Karpas-422 (cell line): ENCODE measurements around the gene UBASH3B. TPM values are rescaled to one million over a fixed set of nuclear protein-coding genes. Genes with fewer than 3 reads are reported as not detected.
A peak's percentile ranks its signal among the peaks of the same experiment; 100 is the strongest.

Source experiments
- DNase-seq: peaks from one replicate; pipeline ENCODE4 v3.0.0-alpha.2; 2015
- H2AFZ ChIP-seq: fragments of 200-600 bp; sonication (generic); 2 replicates; pipeline ENCODE4 v1.6.1; 2014; ENCODE audit warnings: antibody characterized with exemption, low read length, mixed read lengths
- H3K27ac ChIP-seq: fragments of 200-600 bp; sonication (generic); 2 replicates; pipeline ENCODE4 v1.5.1; 2014; ENCODE audit warnings: mild to moderate bottlenecking, low read length, moderate library complexity
- H3K27me3 ChIP-seq: fragments of 200-600 bp; sonication (generic); 2 replicates; pipeline ENCODE4 v1.6.1; 2014; ENCODE audit warnings: low read length, mixed read lengths
- H3K36me3 ChIP-seq: fragments of 200-600 bp; sonication (generic); 2 replicates; pipeline ENCODE4 v1.6.1; 2014; ENCODE audit warnings: low read length, mixed read lengths; ENCODE audit not compliant: insufficient read depth
- H3K4me1 ChIP-seq: fragments of 200-600 bp; sonication (generic); 2 replicates; pipeline ENCODE4 v1.6.1; 2014; ENCODE audit warnings: mild to moderate bottlenecking, low read length, mixed read lengths
- H3K4me2 ChIP-seq: fragments of 200-600 bp; sonication (generic); 2 replicates; pipeline ENCODE4 v1.6.1; 2014; ENCODE audit warnings: low read length, low read depth, mild to moderate bottlenecking; ENCODE audit not compliant: poor library complexity, severe bottlenecking
- H3K4me3 ChIP-seq: fragments of 200-600 bp; sonication (generic); 2 replicates; pipeline ENCODE4 v1.5.1; 2014; ENCODE audit warnings: mild to moderate bottlenecking, antibody characterized with exemption, low read length, mixed read lengths
- H3K79me2 ChIP-seq: fragments of 200-600 bp; sonication (generic); 2 replicates; pipeline ENCODE4 v1.6.1; 2014; ENCODE audit warnings: mild to moderate bottlenecking, low read length, mixed read lengths
- H3K9ac ChIP-seq: fragments of 200-600 bp; sonication (generic); 2 replicates; pipeline ENCODE4 v1.6.0; 2014; ENCODE audit warnings: low read length
- H3K9me2 ChIP-seq: fragments of 200-600 bp; sonication (generic), shearing (Covaris generic); replicated peaks from 2 replicates; pipeline ENCODE4 v1.6.0; 2014; ENCODE audit warnings: mild to moderate bottlenecking, low read length, moderate library complexity; ENCODE audit not compliant: insufficient read depth
- H3K9me3 ChIP-seq: fragments of 300-700, 200-600 bp; sonication (generic); 2 replicates; pipeline ENCODE4 v1.6.1; 2014; ENCODE audit warnings: low read length, mixed read lengths
- H4K20me1 ChIP-seq: fragments of 200-600 bp; sonication (generic); 2 replicates; pipeline ENCODE4 v1.6.1; 2014; ENCODE audit warnings: mild to moderate bottlenecking, antibody characterized with exemption, low read length, low read depth; ENCODE audit not compliant: insufficient read depth
- total RNA-seq: library from RNA; depleted of rRNA; stranded (reverse); fragments of >200 nt; shearing (Covaris generic); gene quantifications from 2 replicates; pipeline ENCODE4 v1.2.3, GENCODE V29; 2014; ENCODE audit warnings: low replicate concordance

Gene UBASH3B
- total RNA-seq, 1 experiment from 2014 or later: 9.0 TPM

DNA sequence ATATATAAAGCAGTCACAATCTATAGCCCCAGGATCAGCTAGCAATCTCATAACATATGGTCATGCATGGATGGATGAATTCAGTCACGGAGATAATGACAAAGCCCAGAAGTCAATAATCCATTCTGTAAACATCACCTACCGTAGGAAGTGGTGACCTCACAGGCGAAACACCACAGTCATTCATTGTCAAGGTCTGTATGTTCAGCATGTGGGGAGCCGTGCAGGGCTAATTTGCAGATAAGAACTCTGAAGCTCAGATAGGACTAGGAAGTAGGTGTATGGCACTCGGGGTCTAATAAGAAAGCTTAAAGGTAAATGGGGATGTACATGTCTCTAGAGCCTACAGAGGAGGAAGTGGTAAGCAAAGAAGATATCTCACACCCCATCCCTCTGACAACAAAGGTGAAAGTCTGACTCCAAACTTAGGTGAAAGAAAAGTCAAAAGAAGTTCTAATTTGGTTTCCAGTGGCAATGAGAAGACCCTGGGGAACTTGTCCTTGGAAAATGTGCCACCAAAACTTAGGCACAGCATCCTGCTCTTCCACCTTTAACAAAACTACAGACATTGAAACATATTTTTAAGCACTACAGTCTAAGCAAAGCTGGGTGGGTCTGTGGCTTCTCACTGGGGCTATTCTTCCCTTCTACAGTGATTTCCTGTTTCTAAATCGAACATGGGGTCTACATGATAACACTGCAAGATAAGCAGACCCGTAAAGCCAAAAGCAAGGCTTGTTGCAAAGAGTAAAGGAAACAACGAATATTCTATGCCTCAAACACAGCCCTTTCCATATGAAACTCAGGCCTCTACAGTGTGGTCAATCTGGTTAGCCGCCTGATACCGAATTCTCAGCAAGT lies 188.0 kb downstream of the UBASH3B start:
- no peak overlapping the region for H2AFZ ChIP-seq
- H4K20me1 ChIP-seq: no peaks in the 10 kb centered on the region
- peak; percentile 51 for DNase-seq
- H3K4me2 ChIP-seq: no peak overlapping the region
- H3K36me3 ChIP-seq: no peaks in the 10 kb centered on the region
- no peaks in the 10 kb centered on the region for H3K9me3 ChIP-seq
- no peak overlapping the region for H3K27ac ChIP-seq
- no peak overlapping the region for H3K9ac ChIP-seq
- peaks cover 9% of the 10 kb centered on the region for H3K4me1 ChIP-seq
- H3K9me2 ChIP-seq: no peaks in the 10 kb centered on the region
- no peaks in the 10 kb centered on the region for H3K27me3 ChIP-seq
- no peak overlapping the region for H3K4me3 ChIP-seq
- no peaks in the 10 kb centered on the region for H3K79me2 ChIP-seq

- no peak for DNase-seq
- no peak overlapping the region for H3K27ac ChIP-seq
- no peak overlapping the region for H2AFZ ChIP-seq
- H3K36me3 ChIP-seq: no peaks in the 10 kb centered on the region
- no peaks in the 10 kb centered on the region for H3K27me3 ChIP-seq
- H3K4me3 ChIP-seq: no peak overlapping the region
- H3K4me1 ChIP-seq: peaks cover 21% of the 10 kb centered on the region
- H3K9me3 ChIP-seq: no peaks in the 10 kb centered on the region
- no peak overlapping the region for H3K4me2 ChIP-seq
- H3K9ac ChIP-seq: no peak overlapping the region
- H4K20me1 ChIP-seq: no peaks in the 10 kb centered on the region
- no peaks in the 10 kb centered on the region for H3K79me2 ChIP-seq
- no peaks in the 10 kb centered on the region for H3K9me2 ChIP-seq
Measured at GRCh38 chr11:122847466-122847865, 191.9 kb downstream of the UBASH3B start.

- no peak for DNase-seq
- no peak overlapping the region for H3K4me3 ChIP-seq
- H3K27me3 ChIP-seq: no peaks in the 10 kb centered on the region
- no peaks in the 10 kb centered on the region for H3K36me3 ChIP-seq
- H3K9ac ChIP-seq: no peak overlapping the region
- H3K79me2 ChIP-seq: no peaks in the 10 kb centered on the region
- H3K9me3 ChIP-seq: no peaks in the 10 kb centered on the region
- H3K27ac ChIP-seq: no peak overlapping the region
- no peak overlapping the region for H3K4me2 ChIP-seq
- H4K20me1 ChIP-seq: no peaks in the 10 kb centered on the region
- peaks cover 22% of the 10 kb centered on the region for H3K4me1 ChIP-seq
- no peaks in the 10 kb centered on the region for H3K9me2 ChIP-seq
- H2AFZ ChIP-seq: no peak overlapping the region
Measured at GRCh38 chr11:122848186-122848585, 192.7 kb downstream of the UBASH3B start.

DNA sequence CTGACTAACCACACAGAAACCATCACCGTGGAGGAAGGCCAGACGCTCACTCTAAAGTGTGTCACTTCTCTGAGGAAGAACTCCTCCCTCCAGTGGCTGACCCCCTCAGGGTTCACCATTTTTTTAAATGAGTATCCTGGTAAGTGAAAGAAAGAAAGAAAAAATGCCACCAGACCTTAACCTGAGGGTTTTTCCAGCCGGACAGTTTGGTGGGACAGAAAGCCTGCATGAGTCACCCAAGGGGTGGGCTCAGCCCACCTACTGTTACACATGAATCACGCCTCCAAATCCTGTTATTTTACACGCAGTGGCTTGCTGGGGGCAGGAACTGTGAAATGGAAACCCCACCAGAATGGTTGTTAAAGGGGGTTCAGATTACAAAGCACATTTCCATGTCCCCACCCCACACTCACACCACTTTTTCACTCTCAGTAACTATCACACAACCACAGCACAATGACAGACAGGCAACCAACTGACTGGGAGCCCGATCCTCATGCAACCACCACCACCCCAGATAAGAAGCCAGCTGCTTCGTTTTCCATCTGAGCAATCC lies 194.6 kb downstream of the UBASH3B start:
- H3K4me2 ChIP-seq: no peak overlapping the region
- H3K4me1 ChIP-seq: peaks cover 16% of the 10 kb centered on the region

DNA sequence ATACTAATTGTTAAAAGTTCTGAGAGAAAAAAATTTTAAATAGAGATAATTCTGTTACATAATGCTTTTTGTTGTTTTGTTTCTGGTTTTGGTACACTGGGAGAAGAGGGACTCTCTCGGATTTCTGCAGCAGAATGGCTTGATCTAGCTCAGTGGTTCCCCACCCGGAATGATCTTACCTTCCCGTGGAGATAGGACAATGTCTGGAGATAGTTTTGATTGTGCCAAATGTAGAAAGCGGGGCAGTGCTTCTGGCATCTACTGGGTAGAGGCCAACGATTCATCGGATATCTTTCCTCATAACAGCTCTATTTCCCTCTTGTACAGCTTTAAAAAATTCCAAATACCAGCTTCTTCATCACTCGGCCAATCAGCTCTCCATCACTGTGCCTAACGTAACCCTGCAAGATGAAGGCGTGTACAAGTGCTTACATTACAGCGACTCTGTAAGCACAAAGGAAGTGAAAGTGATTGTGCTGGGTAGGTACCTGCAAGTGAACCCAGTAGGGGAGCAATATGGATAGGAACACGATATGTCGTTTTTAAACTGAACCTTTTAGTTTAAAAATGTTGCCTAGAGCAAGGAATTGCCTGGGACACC lies 195.9 kb downstream of the UBASH3B start:
- no peaks in the 10 kb centered on the region for H4K20me1 ChIP-seq
- H2AFZ ChIP-seq: peak overlapping the region; percentile 18; the same call in 1 of the 2 replicates
- peak; percentile 69 for DNase-seq
- H3K4me3 ChIP-seq: peak overlapping the region; percentile 39; the same call in 1 of the 2 replicates
- H3K4me1 ChIP-seq: peaks cover 16% of the 10 kb centered on the region
- H3K9me2 ChIP-seq: no peaks in the 10 kb centered on the region
- H3K36me3 ChIP-seq: no peaks in the 10 kb centered on the region
- H3K27ac ChIP-seq: no peak overlapping the region
- no peaks in the 10 kb centered on the region for H3K79me2 ChIP-seq
- no peaks in the 10 kb centered on the region for H3K9me3 ChIP-seq
- peak overlapping the region; percentile 70 for H3K4me2 ChIP-seq
- H3K27me3 ChIP-seq: no peaks in the 10 kb centered on the region
- peak overlapping the region; percentile 28; the same call in 1 of the 2 replicates for H3K9ac ChIP-seq

More for the DNA sequence above, 194.6 kb downstream of the UBASH3B start:
- Histone ChIP-seq H3K9ac (no peak overlapping the region), H3K9me3 (no peaks in the 10 kb centered on the region), H3K27ac (no peak overlapping the region), H3K36me3 (no peaks in the 10 kb centered on the region), H2AFZ (no peak overlapping the region), H3K27me3 (no peaks in the 10 kb centered on the region), H3K79me2 (no peaks in the 10 kb centered on the region), H3K4me3 (no peak overlapping the region), H3K9me2 (no peaks in the 10 kb centered on the region), H4K20me1 (no peaks in the 10 kb centered on the region)
- DNase-seq: no peak

- Histone ChIP-seq H3K9ac (peak overlapping the region; percentile 28), H3K4me1 (peaks cover 16% of the 10 kb centered on the region), H3K36me3 (no peaks in the 10 kb centered on the region), H3K9me2 (no peaks in the 10 kb centered on the region), H4K20me1 (no peaks in the 10 kb centered on the region), H3K4me3 (peak overlapping the region; percentile 39; the same call in 1 of the 2 replicates), H3K79me2 (no peaks in the 10 kb centered on the region), H3K27me3 (no peaks in the 10 kb centered on the region), H3K9me3 (no peaks in the 10 kb centered on the region), H2AFZ (peak overlapping the region; percentile 18; the same call in 1 of the 2 replicates), H3K27ac (no peak overlapping the region), H3K4me2 (peak overlapping the region; percentile 70)
- peak; percentile 50 for DNase-seq
Measured at GRCh38 chr11:122852074-122852795, 196.7 kb downstream of the UBASH3B start.

DNA sequence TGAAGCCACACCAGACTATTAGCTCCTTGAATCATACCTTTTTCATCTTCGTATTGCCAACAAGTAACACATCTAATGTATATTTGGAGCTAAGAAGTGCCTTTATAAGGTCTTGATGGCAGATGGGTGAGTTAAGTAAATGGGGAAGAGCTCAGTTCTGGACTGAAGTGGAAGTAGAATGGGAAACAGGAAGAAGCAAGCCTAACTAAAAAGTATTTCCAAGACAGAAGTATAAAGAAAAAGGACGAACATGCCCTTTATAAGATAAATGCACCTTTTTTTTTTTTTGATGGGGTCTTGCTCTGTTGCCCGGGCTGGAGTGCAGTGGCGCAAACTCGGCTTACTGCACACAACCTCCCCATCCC lies 197.3 kb downstream of the UBASH3B start:
- Histone ChIP-seq H3K36me3 (no peaks in the 10 kb centered on the region), H3K4me1 (peaks cover 16% of the 10 kb centered on the region), H4K20me1 (no peaks in the 10 kb centered on the region), H3K79me2 (no peaks in the 10 kb centered on the region), H3K9me2 (no peaks in the 10 kb centered on the region), H3K4me3 (peak overlapping the region; percentile 39; the same call in 1 of the 2 replicates), H3K9ac (peak overlapping the region; percentile 28; the same call in 1 of the 2 replicates), H3K4me2 (peak overlapping the region; percentile 70), H2AFZ (peak overlapping the region; percentile 18; the same call in 1 of the 2 replicates), H3K27me3 (no peaks in the 10 kb centered on the region), H3K9me3 (no peaks in the 10 kb centered on the region), H3K27ac (no peak overlapping the region)
- DNase-seq: no peak
